Left lung (tissue), 10 donors: Measurements from ENCODE around the gene CDH13. TPM values are rescaled to one million over a fixed set of nuclear protein-coding genes. Genes with fewer than 3 reads are reported as not detected.

Source experiments
- ATAC-seq: fragments of 200-7000 bp; cut with Tn5 transposase; one replicate; pipeline ENCODE4 v1.9.1; 2020; ENCODE audit warnings: moderate library complexity
- DNase-seq, 4 donors: peaks; one replicate each; pipeline ENCODE4 v3.0.0-alpha.2; 2013 to 2020
- H3K27ac ChIP-seq, 2 donors: fragments of 200-600 bp; sonication (generic) in 1 of 2; one replicate each; pipeline versions ENCODE4 v1.5.0 to v1.8.0; 2020 to 2021
- H3K27me3 ChIP-seq, 2 donors: fragments of 200-600 bp; sonication (generic) in 1 of 2; one replicate each; pipeline versions ENCODE4 v1.5.0 to v1.8.0; 2020 to 2021
- H3K36me3 ChIP-seq, 2 donors: fragments of 200-600 bp; sonication (generic) in 1 of 2; one replicate each; pipeline versions ENCODE4 v1.5.0 to v1.8.0; 2020 to 2021
- H3K4me1 ChIP-seq, 2 donors: fragments of 200-600 bp; one replicate each; pipeline ENCODE4 v1.8.0; 2021
- H3K4me3 ChIP-seq, 2 donors: fragments of 200-600 bp; sonication (generic) in 1 of 2; one replicate each; pipeline versions ENCODE4 v1.5.0 to v1.8.0; 2020 to 2021; ENCODE audit warnings: mild to moderate bottlenecking in 1 of 2
- H3K9me3 ChIP-seq, 2 donors: fragments of 200-600 bp; sonication (generic) in 1 of 2; one replicate each; pipeline versions ENCODE4 v1.5.0 to v1.8.0; 2020 to 2021
- intact Hi-C, 2 donors: fragments of 100-400 bp; cut with DNase I; formaldehyde crosslinking; loops; one replicate each; pipeline versions ENCODE4 v1.11.2 to v1.14.2; 2022
- polyA plus RNA-seq, 6 donors: library from polyadenylated mRNA; unstranded; fragments of 120-200 nt; gene quantifications; one replicate each; pipeline ENCODE4 v1.2.1, GENCODE V29; 2013; ENCODE audit not compliant: insufficient read length in 6 of 6
- total RNA-seq, 2 donors: library from RNA; stranded (reverse); fragmentation: NEBNext Ultra II Directional; extraction: Animal tissue kit (Norgen Biotek cat#: 25700); gene quantifications; one replicate each; pipeline ENCODE4 v1.2.1, GENCODE V29; 2021
- TF ChIP-seq, protein P1 (sequence below), 2 donors: fragments of 200-600 bp; sonication (generic) in 1 of 2; IDR thresholded peaks; one replicate each; pipeline versions ENCODE4 v1.5.0 to v1.8.0; 2021; ENCODE audit warnings: antibody characterized with exemption in 2 of 2
- donor health status: DM: no; HTN: yes; CAD: no.
- donor health status: DM: no; HTN: no; CAD: no.

Gene CDH13
- total and polyA plus RNA-seq, 8 donors = 2.7 to 20.3 (median 3.2) TPM

DNA sequence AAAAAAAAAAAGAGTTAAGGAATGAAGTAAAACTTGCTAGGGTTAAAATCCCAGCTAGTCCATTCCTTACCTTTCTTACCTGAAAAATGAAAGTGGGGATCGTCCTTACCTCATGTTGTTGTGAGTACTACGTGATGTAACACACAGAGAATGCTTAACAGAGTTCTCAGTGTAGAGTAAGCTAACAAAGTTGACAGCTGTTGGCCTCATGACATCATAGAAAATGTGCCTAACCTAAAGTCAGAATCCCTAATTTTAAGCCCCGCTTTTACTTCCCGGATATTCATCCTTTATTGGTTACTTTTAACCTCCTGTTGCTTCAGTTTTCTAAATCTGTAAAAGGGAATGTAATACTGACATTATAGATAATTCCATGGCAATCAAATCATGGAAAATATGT is 675.2 kb downstream of the CDH13 start:
- H3K4me1 ChIP-seq = no peaks in the 10 kb centered on the region
- intact Hi-C loops = no loop called here
- TF ChIP-seq, protein P1, sequence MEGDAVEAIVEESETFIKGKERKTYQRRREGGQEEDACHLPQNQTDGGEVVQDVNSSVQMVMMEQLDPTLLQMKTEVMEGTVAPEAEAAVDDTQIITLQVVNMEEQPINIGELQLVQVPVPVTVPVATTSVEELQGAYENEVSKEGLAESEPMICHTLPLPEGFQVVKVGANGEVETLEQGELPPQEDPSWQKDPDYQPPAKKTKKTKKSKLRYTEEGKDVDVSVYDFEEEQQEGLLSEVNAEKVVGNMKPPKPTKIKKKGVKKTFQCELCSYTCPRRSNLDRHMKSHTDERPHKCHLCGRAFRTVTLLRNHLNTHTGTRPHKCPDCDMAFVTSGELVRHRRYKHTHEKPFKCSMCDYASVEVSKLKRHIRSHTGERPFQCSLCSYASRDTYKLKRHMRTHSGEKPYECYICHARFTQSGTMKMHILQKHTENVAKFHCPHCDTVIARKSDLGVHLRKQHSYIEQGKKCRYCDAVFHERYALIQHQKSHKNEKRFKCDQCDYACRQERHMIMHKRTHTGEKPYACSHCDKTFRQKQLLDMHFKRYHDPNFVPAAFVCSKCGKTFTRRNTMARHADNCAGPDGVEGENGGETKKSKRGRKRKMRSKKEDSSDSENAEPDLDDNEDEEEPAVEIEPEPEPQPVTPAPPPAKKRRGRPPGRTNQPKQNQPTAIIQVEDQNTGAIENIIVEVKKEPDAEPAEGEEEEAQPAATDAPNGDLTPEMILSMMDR (IDR thresholded peaks at IDR 0.05) = no peak
- no peaks in the 10 kb centered on the region for H3K9me3 ChIP-seq
- peaks cover 0 to 4% of the 10 kb centered on the region in 2 donors for H3K27me3 ChIP-seq
- H3K27ac ChIP-seq = no peak overlapping the region
- ATAC-seq (no peak), DNase-seq (peak in 1 of 4 donors; percentile 2)
- H3K36me3 ChIP-seq = no peaks in the 10 kb centered on the region
- no peak overlapping the region for H3K4me3 ChIP-seq

DNA sequence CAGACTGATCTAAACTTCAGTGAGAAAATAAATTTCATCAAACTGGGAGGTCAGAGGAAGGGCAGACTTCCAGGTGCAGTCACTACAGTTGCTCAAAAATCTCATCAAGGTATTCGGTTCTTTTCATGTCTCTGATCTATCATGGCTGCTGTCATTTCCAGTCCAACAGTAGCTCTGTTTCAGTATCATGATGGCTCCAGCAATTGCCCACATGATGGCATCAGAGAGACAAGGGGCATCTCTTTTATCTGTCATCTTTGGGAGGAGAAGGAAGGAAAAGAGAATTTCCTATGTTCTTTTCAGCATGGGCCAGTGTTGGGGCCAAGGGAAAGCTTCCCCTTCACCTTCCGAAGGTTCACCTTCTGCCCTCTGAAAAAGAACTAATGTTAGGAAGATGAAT is 676.1 kb downstream of the CDH13 start:
- TF ChIP-seq, protein P1 (IDR thresholded peaks at IDR 0.05) = no peak
- DNase-seq (no peak), ATAC-seq (no peak)
- Histone ChIP-seq H3K4me3 (no peak overlapping the region), H3K4me1 (no peaks in the 10 kb centered on the region), H3K27ac (no peak overlapping the region), H3K36me3 (no peaks in the 10 kb centered on the region), H3K9me3 (no peaks in the 10 kb centered on the region), H3K27me3 (peaks cover 0 to 4% of the 10 kb centered on the region in 2 donors)
- intact Hi-C loops = no loop called here

DNA sequence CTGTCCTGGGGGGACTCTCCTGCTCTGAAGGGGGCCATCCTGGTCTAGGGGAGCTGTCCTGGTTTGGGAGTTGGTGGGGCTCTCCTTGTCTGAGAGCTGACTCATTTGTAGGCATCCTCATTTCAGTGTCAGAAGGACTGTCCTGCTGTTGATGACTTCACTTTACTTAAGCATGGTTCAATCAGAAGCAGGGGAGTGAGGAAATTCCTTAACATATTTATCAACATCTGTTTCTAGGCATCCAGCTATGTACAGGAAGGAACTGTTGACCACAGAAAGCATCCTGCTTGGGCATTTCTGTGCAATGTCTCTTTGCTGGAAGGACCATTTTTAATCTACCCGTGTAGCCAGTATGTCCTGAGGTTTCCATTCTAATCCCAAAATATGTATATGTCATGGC is 678.3 kb downstream of the CDH13 start:
- H3K4me1 ChIP-seq = no peaks in the 10 kb centered on the region
- no peak for ATAC-seq
- H3K4me3 ChIP-seq = no peak overlapping the region
- TF ChIP-seq, protein P1 (IDR thresholded peaks at IDR 0.05) = no peak
- intact Hi-C loops = no loop called here
- H3K36me3 ChIP-seq = no peaks in the 10 kb centered on the region
- H3K9me3 ChIP-seq = no peaks in the 10 kb centered on the region
- peaks cover 0 to 4% of the 10 kb centered on the region in 2 donors for H3K27me3 ChIP-seq
- DNase-seq = no peak
- H3K27ac ChIP-seq = no peak overlapping the region

DNA sequence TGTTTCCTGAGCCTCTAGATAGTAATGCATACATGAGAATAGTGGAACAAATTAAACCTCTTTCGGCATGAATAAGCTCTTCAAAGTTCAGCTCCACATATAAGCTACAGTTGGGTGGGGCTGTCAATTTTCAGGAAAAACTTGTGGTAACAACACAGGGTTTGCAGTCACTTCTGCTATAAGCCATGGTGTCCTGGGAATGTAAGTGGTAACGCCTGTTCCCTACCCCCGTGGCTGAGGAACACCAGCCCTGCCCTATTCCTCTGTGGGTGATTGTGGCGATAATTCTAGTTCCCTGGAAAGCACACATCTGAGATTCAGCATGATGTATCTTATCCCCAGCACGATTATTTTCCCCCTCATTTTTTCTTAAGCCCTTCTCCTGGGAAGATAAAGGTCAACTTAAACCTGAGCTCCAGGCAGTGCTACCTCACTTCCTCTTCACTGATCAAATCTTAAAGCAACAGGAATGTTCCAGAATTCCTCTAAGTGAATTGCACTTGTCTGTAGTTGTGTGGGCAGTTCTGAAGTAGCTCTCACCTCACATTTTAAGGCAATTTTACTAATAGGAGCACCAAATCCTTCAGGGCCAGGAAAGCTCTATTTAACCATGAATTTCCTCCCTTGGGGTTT is 680.3 kb downstream of the CDH13 start:
- ATAC-seq = peak; percentile 66
- no peaks in the 10 kb centered on the region for H3K36me3 ChIP-seq
- no peak overlapping the region for H3K4me3 ChIP-seq
- no peaks in the 10 kb centered on the region for H3K4me1 ChIP-seq
- H3K27me3 ChIP-seq = no peaks in the 10 kb centered on the region
- H3K27ac ChIP-seq = no peak overlapping the region
- intact Hi-C loops = no loop called here
- no peaks in the 10 kb centered on the region for H3K9me3 ChIP-seq
- peak in 1 of 4 donors; percentile 4 for DNase-seq
- TF ChIP-seq, protein P1 (IDR thresholded peaks at IDR 0.05) = no peak

DNA sequence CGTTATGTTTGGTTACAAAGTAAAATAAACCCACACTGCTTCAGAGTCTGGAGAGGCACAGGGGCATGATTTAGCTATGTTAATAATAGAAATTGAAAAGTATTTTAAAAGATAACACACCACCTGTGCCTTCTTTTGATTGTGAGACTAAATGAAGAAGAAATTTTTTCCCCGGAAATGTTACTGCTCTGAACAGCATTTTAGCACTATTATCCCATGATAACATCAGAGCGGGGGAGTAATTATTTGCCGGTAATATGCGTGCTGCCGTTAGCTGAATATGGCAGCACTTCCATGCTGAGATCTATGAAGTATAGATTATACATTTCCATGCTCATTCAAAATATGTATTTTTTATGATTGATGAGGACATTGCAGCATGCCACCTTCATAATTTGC is 680.8 kb downstream of the CDH13 start:
- ATAC-seq (no peak), DNase-seq (no peak)
- Histone ChIP-seq H3K27ac (no peak overlapping the region), H3K4me3 (no peak overlapping the region), H3K4me1 (no peaks in the 10 kb centered on the region), H3K36me3 (no peaks in the 10 kb centered on the region), H3K27me3 (no peaks in the 10 kb centered on the region), H3K9me3 (no peaks in the 10 kb centered on the region)
- intact Hi-C loops = no loop called here
- TF ChIP-seq, protein P1 (IDR thresholded peaks at IDR 0.05) = no peak
